ENCODE measurements around the gene ISOC1. TPM values are rescaled to one million over a fixed set of nuclear protein-coding genes. Genes with fewer than 3 reads are reported as not detected.

The ISOC1 gene
- total RNA-seq, 1 experiment from 2014 or later, result 55.2 TPM

DNA sequence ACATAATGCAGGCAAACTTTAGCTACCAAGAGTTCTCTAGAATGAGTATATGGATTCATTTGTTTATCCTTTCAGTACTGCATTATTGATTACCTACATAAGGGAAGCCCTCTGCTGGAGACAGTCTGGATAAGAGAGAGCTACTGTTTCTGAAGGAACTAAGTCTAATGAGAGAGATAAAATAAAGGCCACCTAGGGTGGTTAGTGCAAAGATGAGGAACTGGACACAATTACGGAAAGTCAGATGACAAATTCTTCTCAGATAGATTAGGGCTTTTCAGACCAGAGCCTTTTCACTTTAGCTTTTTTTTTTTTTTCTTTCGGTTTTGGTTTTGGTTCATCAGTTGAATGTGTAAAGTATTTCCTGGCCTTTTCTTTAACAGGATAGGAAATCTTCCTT lies 31.3 kb downstream of the ISOC1 start:
- DNase-seq (ENCODE audit: low spot score), result no peak

DNA sequence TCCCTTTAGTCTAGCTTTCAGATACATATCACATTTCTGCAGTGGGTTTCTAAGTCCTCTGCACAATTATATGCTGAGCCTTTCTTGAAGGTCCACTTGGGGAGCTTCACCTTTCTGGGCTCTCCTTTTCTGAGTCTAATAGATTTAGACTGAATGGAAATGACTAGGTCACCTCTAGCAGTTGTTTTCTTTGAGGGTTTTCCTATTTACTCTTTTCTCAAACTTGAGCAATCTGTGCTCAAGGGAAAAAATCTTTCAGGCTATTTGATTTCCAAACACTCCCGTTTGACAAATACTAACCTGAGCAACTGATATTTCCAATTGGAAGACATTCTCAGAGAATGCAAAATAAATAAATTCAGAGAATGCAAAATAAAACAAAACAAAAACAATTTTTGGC lies 39.0 kb downstream of the ISOC1 start:
- no peak for DNase-seq (ENCODE audit: low spot score)

GRCh38 chr5:129135633-129136032 lies 41.1 kb downstream of the ISOC1 start:
- DNase-seq (ENCODE audit: low spot score), result peak; percentile 27

DNA sequence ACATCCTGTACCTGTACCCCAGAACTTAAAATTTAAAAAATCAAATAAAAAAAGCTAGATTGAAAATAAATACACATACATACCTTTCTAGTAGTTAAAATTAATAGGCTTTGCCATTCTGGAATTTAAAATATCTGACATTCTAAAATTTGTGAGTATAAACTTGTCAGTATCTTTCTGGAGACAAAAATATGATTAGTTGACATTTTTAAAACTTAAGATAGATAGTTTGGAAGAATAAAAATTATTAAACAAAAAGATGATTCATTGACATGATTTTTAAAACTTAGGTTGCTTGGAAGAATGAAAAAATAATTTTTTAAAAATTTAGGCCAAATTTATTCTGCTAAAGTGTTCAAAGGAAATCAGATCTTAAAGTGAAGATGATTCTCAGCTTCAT lies 43.1 kb downstream of the ISOC1 start:
- DNase-seq (ENCODE audit: low spot score), result no peak

GRCh38 chr5:129141078-129141477 lies 46.5 kb downstream of the ISOC1 start:
- no peak for DNase-seq (ENCODE audit: low spot score)

DNA sequence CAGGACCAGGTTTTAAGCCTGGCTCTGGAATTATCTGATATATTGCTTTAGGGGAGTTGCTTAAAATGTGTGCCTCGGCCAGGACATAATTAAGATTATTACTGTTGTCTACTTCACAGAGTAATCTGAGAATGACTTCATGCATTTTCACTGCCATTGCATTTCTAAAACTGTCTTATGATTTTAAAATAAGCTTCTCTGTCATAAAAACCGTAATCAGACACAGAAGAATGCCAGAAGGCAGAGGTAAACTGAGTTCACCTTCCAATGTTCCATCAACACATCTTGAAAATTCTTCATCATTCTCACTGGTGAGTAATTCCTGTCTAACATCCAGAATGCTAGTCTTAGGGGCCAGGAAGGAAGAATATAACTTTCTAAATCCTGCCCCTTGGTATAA lies 47.1 kb downstream of the ISOC1 start:
- DNase-seq (ENCODE audit: low spot score), result no peak

DNA sequence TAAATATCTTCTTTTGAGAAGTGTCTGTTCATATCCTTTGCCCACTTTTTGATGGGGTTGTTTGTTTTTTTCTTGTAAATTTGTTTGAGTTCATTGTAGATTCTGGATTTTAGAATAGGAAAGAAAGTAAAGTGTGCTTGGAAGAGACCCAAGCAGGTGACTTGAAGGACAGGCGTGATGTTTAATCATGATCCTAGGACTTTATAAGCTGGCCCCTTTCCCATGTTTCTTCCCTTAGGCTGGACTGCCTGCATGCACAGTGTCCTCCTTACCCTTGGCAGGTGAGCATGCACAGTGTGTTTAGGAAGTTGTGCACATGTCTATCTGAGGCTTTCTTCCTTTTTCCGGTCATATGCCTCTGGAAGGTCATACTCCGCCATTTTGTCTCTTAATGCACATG lies 61.3 kb downstream of the ISOC1 start:
- DNase-seq (ENCODE audit: low spot score), result no peak

GRCh38 chr5:129161830-129162229 lies 67.3 kb downstream of the ISOC1 start:
- no peak for DNase-seq (ENCODE audit: low spot score)

Other genes with a start within 250 kb of the ISOC1 start
- 0.37 and 0.45 TPM in 2 replicates for gene SLC27A6, start 129.3 kb upstream of the ISOC1 start, total RNA-seq (2014; rRNA removed; shearing (Covaris generic))